ENCODE results near the gene SLC9A5.

The SLC9A5 gene

GRCh38 chr16:67226804-67227566 lies 21.8 kb upstream of the SLC9A5 start, which contains the start of gene TMEM208:
Gene TMEM208, plus strand, starts transcription at chr16:67227130. Its CDS starts 89 bp downstream, at chr16:67227219.
- no peaks in the 10 kb centered on the region for H3K27me3 Mint-ChIP-seq

GRCh38 chr16:67227567-67227921 lies 21.2 kb upstream of the SLC9A5 start:
- H3K9me3 Mint-ChIP-seq, result no peaks in the 10 kb centered on the region
- DNase-seq, result no peak

More at GRCh38 chr16:67226804-67227566, 21.8 kb upstream of the SLC9A5 start, which contains the start of gene TMEM208:
- DNase-seq (peak; percentile 98 to 99 (median 98)), ATAC-seq (replicated peaks) (peak; percentile 95)
- peak within 1 kb of the TSS; percentile 97 to 99 for H3K4me3 Mint-ChIP-seq
- no peaks in the 10 kb centered on the region for H3K9me3 Mint-ChIP-seq
- H3K27ac Mint-ChIP-seq, result peak within 1 kb of the TSS; percentile 97 to 98
- H3K4me1 Mint-ChIP-seq (ENCODE audit: low read depth in 2 of 2), result peaks cover 28 to 34% of the 10 kb centered on the region in 2 donors
- H3K36me3 Mint-ChIP-seq (ENCODE audit: insufficient read depth), result peaks cover 54% of the 10 kb centered on the region

GRCh38 chr16:67228034-67228785 lies 20.6 kb upstream of the SLC9A5 start:
- Mint-ChIP-seq H3K36me3 (ENCODE audit: insufficient read depth) (peaks cover 53% of the 10 kb centered on the region), H3K9me3 (no peaks in the 10 kb centered on the region), H3K4me3 (peak overlapping the region; percentile 97 to 99), H3K27me3 (no peaks in the 10 kb centered on the region), H3K27ac (peak overlapping the region in 1 of 2 donors; percentile 97), H3K4me1 (ENCODE audit: low read depth in 2 of 2) (peaks cover 28 to 29% of the 10 kb centered on the region in 2 donors)
- DNase-seq (no peak), ATAC-seq (replicated peaks) (no peak)

More at GRCh38 chr16:67227567-67227921, 21.2 kb upstream of the SLC9A5 start:
- H3K27me3 Mint-ChIP-seq, result no peaks in the 10 kb centered on the region
- peak overlapping the region; percentile 97 to 98 for H3K27ac Mint-ChIP-seq
- peak overlapping the region; percentile 97 to 99 for H3K4me3 Mint-ChIP-seq
- peaks cover 28 to 34% of the 10 kb centered on the region in 2 donors for H3K4me1 Mint-ChIP-seq (ENCODE audit: low read depth in 2 of 2)
- ATAC-seq (replicated peaks), result no peak
- H3K36me3 Mint-ChIP-seq (ENCODE audit: insufficient read depth), result peaks cover 56% of the 10 kb centered on the region

GRCh38 chr16:67228905-67229304 lies 19.9 kb upstream of the SLC9A5 start:
- Mint-ChIP-seq H3K4me1 (ENCODE audit: low read depth in 2 of 2) (peaks cover 28 to 29% of the 10 kb centered on the region in 2 donors), H3K27ac (peak overlapping the region in 1 of 2 donors; percentile 97), H3K9me3 (no peaks in the 10 kb centered on the region), H3K27me3 (no peaks in the 10 kb centered on the region), H3K36me3 (ENCODE audit: insufficient read depth) (peaks cover 53% of the 10 kb centered on the region), H3K4me3 (peak overlapping the region; percentile 97 to 99)
- DNase-seq (no peak), ATAC-seq (replicated peaks) (no peak)

GRCh38 chr16:67229906-67230808 lies 18.6 kb upstream of the SLC9A5 start:
- no peak for DNase-seq
- no peaks in the 10 kb centered on the region for H3K9me3 Mint-ChIP-seq
- no peaks in the 10 kb centered on the region for H3K27me3 Mint-ChIP-seq
- H3K4me3 Mint-ChIP-seq, result peak overlapping the region in 1 of 2 donors; percentile 27
- no peak for ATAC-seq (replicated peaks)
- H3K27ac Mint-ChIP-seq, result no peak overlapping the region
- H3K4me1 Mint-ChIP-seq (ENCODE audit: low read depth in 2 of 2), result peaks cover 26 to 28% of the 10 kb centered on the region in 2 donors
- peaks cover 61% of the 10 kb centered on the region for H3K36me3 Mint-ChIP-seq (ENCODE audit: insufficient read depth)

GRCh38 chr16:67230809-67231660 lies 17.7 kb upstream of the SLC9A5 start:
- peaks cover 63% of the 10 kb centered on the region for H3K36me3 Mint-ChIP-seq (ENCODE audit: insufficient read depth)

GRCh38 chr16:67233596-67233995 lies 15.2 kb upstream of the SLC9A5 start:
- Mint-ChIP-seq H3K9me3 (no peaks in the 10 kb centered on the region), H3K4me1 (ENCODE audit: low read depth in 2 of 2) (peaks cover 4 to 15% of the 10 kb centered on the region in 2 donors), H3K4me3 (no peak overlapping the region), H3K36me3 (ENCODE audit: insufficient read depth) (peaks cover 65% of the 10 kb centered on the region), H3K27ac (no peak overlapping the region), H3K27me3 (no peaks in the 10 kb centered on the region)
- no peak for ATAC-seq (replicated peaks)
- no peak for DNase-seq

More at GRCh38 chr16:67230809-67231660, 17.7 kb upstream of the SLC9A5 start:
- Mint-ChIP-seq H3K4me3 (no peak overlapping the region), H3K4me1 (ENCODE audit: low read depth in 2 of 2) (peaks cover 21% of the 10 kb centered on the region in 2 donors), H3K27ac (peak overlapping the region in 1 of 2 donors; percentile 26), H3K9me3 (no peaks in the 10 kb centered on the region), H3K27me3 (no peaks in the 10 kb centered on the region)
- ATAC-seq (replicated peaks) (no peak), DNase-seq (no peak)

- Mint-ChIP-seq H3K4me3 (no peak overlapping the region), H3K27ac (no peak overlapping the region), H3K36me3 (ENCODE audit: insufficient read depth) (peaks cover 60% of the 10 kb centered on the region), H3K27me3 (no peaks in the 10 kb centered on the region), H3K9me3 (no peaks in the 10 kb centered on the region), H3K4me1 (ENCODE audit: low read depth in 2 of 2) (peaks cover 4 to 15% of the 10 kb centered on the region in 2 donors)
- DNase-seq (no peak), ATAC-seq (replicated peaks) (no peak)
Measured at GRCh38 chr16:67234180-67234597, 14.6 kb upstream of the SLC9A5 start.

GRCh38 chr16:67235816-67236562 lies 12.8 kb upstream of the SLC9A5 start:
- peaks cover 47% of the 10 kb centered on the region for H3K36me3 Mint-ChIP-seq (ENCODE audit: insufficient read depth)
- no peaks in the 10 kb centered on the region for H3K27me3 Mint-ChIP-seq
- H3K9me3 Mint-ChIP-seq, result no peaks in the 10 kb centered on the region
- H3K4me3 Mint-ChIP-seq, result peak overlapping the region; percentile 6 to 16
- ATAC-seq (replicated peaks) (peak; percentile 78), DNase-seq (peak in 2 of 3 experiments; percentile 20 to 29)
- H3K27ac Mint-ChIP-seq, result peak overlapping the region; percentile 79 to 87
- peaks cover 4 to 15% of the 10 kb centered on the region in 2 donors for H3K4me1 Mint-ChIP-seq (ENCODE audit: low read depth in 2 of 2)

- peak overlapping the region; percentile 79 to 87 for H3K27ac Mint-ChIP-seq
- H3K9me3 Mint-ChIP-seq, result no peaks in the 10 kb centered on the region
- ATAC-seq (replicated peaks) (peak; percentile 85), DNase-seq (peak; percentile 65 to 67 (median 66))
- H3K36me3 Mint-ChIP-seq (ENCODE audit: insufficient read depth), result peaks cover 42% of the 10 kb centered on the region
- H3K4me3 Mint-ChIP-seq, result peak overlapping the region; percentile 6 to 16
- peaks cover 4 to 18% of the 10 kb centered on the region in 2 donors for H3K4me1 Mint-ChIP-seq (ENCODE audit: low read depth in 2 of 2)
- H3K27me3 Mint-ChIP-seq, result no peaks in the 10 kb centered on the region
Measured at GRCh38 chr16:67236563-67237395, 12.0 kb upstream of the SLC9A5 start.
